ENCODE measurements around the gene ZNF213. TPM values are rescaled to one million over a fixed set of nuclear protein-coding genes. Genes with fewer than 3 reads are reported as not detected.

The ZNF213 gene
- polyA plus RNA-seq, 1 donor: 15.5 TPM

Other genes starting within 250 kb of the ZNF213 start
- gene FLYWCH1, start 223.1 kb upstream of the ZNF213 start, polyA plus RNA-seq (ENCODE audit: insufficient read length): 23.7 TPM
- gene KREMEN2, start 170.8 kb upstream of the ZNF213 start, polyA plus RNA-seq (ENCODE audit: insufficient read length): 6.1 TPM
- gene PAQR4, start 165.7 kb upstream of the ZNF213 start, polyA plus RNA-seq (ENCODE audit: insufficient read length): 7.0 TPM
- gene PKMYT1, start 154.6 kb upstream of the ZNF213 start, polyA plus RNA-seq (ENCODE audit: insufficient read length): 11.4 TPM
- gene CLDN9, start 122.1 kb upstream of the ZNF213 start, polyA plus RNA-seq (ENCODE audit: insufficient read length): 2.2 TPM
- 0.32 TPM for gene CLDN6, start 116.8 kb upstream of the ZNF213 start, polyA plus RNA-seq (ENCODE audit: insufficient read length)
- gene TNFRSF12A, start 114.7 kb upstream of the ZNF213 start, polyA plus RNA-seq (ENCODE audit: insufficient read length): 42.5 TPM
- gene HCFC1R1, start 111.1 kb upstream of the ZNF213 start, polyA plus RNA-seq (ENCODE audit: insufficient read length): 121 TPM
- gene THOC6, start 111.0 kb upstream of the ZNF213 start, polyA plus RNA-seq (ENCODE audit: insufficient read length): 21.8 TPM
- gene BICDL2, start 98.1 kb upstream of the ZNF213 start, polyA plus RNA-seq (ENCODE audit: insufficient read length): not detected
- 2.1 TPM for gene MMP25, start 88.5 kb upstream of the ZNF213 start, polyA plus RNA-seq (ENCODE audit: insufficient read length)
- gene IL32, start 69.4 kb upstream of the ZNF213 start, polyA plus RNA-seq (ENCODE audit: insufficient read length): 161 TPM
- gene ZSCAN10, start 35.7 kb upstream of the ZNF213 start, polyA plus RNA-seq (ENCODE audit: insufficient read length): 0.34 TPM
- 15.1 TPM for gene ZNF205, start 22.4 kb upstream of the ZNF213 start, polyA plus RNA-seq (ENCODE audit: insufficient read length)
- gene OR1F1, start 53.2 kb downstream of the ZNF213 start, polyA plus RNA-seq (ENCODE audit: insufficient read length): not detected
- gene ZNF200, start 100.1 kb downstream of the ZNF213 start, polyA plus RNA-seq (ENCODE audit: insufficient read length): 5.9 TPM
- gene MEFV, start 121.6 kb downstream of the ZNF213 start, polyA plus RNA-seq (ENCODE audit: insufficient read length): 0.40 TPM
- 28.4 TPM for gene ZNF263, start 148.5 kb downstream of the ZNF213 start, polyA plus RNA-seq (ENCODE audit: insufficient read length)
- gene TIGD7, start 170.4 kb downstream of the ZNF213 start, polyA plus RNA-seq (ENCODE audit: insufficient read length): 7.7 TPM
- gene ZNF75A, start 170.5 kb downstream of the ZNF213 start, polyA plus RNA-seq (ENCODE audit: insufficient read length): 30.2 TPM
- not detected for gene OR2C1, start 220.9 kb downstream of the ZNF213 start, polyA plus RNA-seq (ENCODE audit: insufficient read length)